SU-DHL-6 (cell line): ENCODE data around the gene NFYC.

Source experiments
- CTCF ChIP-seq: fragments of 200-600 bp; sonication (generic); IDR thresholded peaks from one replicate; pipeline ENCODE4 v1.5.1; 2017; ENCODE audit warnings: antibody characterized with exemption, mild to moderate bottlenecking, low read length, moderate library complexity; ENCODE audit not compliant: insufficient read depth, poor library complexity, severe bottlenecking
- EZH2phosphoT487 ChIP-seq: fragments of 200-600 bp; sonication (generic), shearing (Covaris generic); conservative IDR thresholded peaks from 2 replicates; pipeline ENCODE4 v1.6.1; 2018; ENCODE audit warnings: mild to moderate bottlenecking, antibody characterized with exemption, low read length, moderate library complexity, mixed read lengths

- no peak for TF ChIP-seq CTCF
- TF ChIP-seq EZH2phosphoT487: no peak
Observed at GRCh38 chr1:40740997-40741736, 49.7 kb downstream of the NFYC start.
